ENCODE data around the gene IL36A. TPM values are rescaled to one million over a fixed set of nuclear protein-coding genes. Genes with fewer than 3 reads are reported as not detected.

The IL36A gene
- total RNA-seq, 1 experiment from 2014 or later: not detected

GRCh38 chr2:113054066-113054465, 48.8 kb downstream of the IL36A start:
- H3K27me3 ChIP-seq (ENCODE audit: control insufficient read depth, insufficient read depth, low read length): no peaks in the 10 kb centered on the region
- CTCF ChIA-PET: no interaction called here
- intact Hi-C loops (cut with micrococcal nuclease; ENCODE audit: unreplicated experiment): no loop called here
- TF ChIP-seq, protein P1, sequence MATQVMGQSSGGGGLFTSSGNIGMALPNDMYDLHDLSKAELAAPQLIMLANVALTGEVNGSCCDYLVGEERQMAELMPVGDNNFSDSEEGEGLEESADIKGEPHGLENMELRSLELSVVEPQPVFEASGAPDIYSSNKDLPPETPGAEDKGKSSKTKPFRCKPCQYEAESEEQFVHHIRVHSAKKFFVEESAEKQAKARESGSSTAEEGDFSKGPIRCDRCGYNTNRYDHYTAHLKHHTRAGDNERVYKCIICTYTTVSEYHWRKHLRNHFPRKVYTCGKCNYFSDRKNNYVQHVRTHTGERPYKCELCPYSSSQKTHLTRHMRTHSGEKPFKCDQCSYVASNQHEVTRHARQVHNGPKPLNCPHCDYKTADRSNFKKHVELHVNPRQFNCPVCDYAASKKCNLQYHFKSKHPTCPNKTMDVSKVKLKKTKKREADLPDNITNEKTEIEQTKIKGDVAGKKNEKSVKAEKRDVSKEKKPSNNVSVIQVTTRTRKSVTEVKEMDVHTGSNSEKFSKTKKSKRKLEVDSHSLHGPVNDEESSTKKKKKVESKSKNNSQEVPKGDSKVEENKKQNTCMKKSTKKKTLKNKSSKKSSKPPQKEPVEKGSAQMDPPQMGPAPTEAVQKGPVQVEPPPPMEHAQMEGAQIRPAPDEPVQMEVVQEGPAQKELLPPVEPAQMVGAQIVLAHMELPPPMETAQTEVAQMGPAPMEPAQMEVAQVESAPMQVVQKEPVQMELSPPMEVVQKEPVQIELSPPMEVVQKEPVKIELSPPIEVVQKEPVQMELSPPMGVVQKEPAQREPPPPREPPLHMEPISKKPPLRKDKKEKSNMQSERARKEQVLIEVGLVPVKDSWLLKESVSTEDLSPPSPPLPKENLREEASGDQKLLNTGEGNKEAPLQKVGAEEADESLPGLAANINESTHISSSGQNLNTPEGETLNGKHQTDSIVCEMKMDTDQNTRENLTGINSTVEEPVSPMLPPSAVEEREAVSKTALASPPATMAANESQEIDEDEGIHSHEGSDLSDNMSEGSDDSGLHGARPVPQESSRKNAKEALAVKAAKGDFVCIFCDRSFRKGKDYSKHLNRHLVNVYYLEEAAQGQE (IDR thresholded peaks at IDR 0.05; ENCODE audit: insufficient read depth in 1 of 2, low read depth in 2 of 2, low read length in 1 of 2): no peak
- TF ChIP-seq POLR2AphosphoS5 (IDR thresholded peaks at IDR 0.05; ENCODE audit: low read depth, low read length) (no peak), SIN3A (IDR thresholded peaks at IDR 0.05; ENCODE audit: borderline replicate concordance, insufficient read depth, low read depth, low read length) (no peak), TCF7L2 (IDR thresholded peaks at IDR 0.05; ENCODE audit: low read depth, low read length) (no peak)
- TF ChIP-seq, protein P2, sequence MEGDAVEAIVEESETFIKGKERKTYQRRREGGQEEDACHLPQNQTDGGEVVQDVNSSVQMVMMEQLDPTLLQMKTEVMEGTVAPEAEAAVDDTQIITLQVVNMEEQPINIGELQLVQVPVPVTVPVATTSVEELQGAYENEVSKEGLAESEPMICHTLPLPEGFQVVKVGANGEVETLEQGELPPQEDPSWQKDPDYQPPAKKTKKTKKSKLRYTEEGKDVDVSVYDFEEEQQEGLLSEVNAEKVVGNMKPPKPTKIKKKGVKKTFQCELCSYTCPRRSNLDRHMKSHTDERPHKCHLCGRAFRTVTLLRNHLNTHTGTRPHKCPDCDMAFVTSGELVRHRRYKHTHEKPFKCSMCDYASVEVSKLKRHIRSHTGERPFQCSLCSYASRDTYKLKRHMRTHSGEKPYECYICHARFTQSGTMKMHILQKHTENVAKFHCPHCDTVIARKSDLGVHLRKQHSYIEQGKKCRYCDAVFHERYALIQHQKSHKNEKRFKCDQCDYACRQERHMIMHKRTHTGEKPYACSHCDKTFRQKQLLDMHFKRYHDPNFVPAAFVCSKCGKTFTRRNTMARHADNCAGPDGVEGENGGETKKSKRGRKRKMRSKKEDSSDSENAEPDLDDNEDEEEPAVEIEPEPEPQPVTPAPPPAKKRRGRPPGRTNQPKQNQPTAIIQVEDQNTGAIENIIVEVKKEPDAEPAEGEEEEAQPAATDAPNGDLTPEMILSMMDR (IDR thresholded peaks at IDR 0.05): no peak
- ATAC-seq (no peak), DNase-seq (ENCODE audit: low read depth, low spot score) (no peak)
- H3K9me3 ChIP-seq (ENCODE audit: control insufficient read depth, insufficient read depth, low read depth, low read length): no peaks in the 10 kb centered on the region
- H3K4me3 ChIP-seq (ENCODE audit: low read depth in 2 of 2, low read length in 2 of 2): no peak overlapping the region
- POLR2A ChIA-PET: no interaction called here
- no peaks in the 10 kb centered on the region for H3K36me3 ChIP-seq (ENCODE audit: control insufficient read depth, insufficient read depth, low read length)
- no peak overlapping the region for H3K27ac ChIP-seq (ENCODE audit: low read length)
- in situ Hi-C loops (cut with HindIII; ENCODE audit: low pct_unique_long_range_greater_than_20kb, low sequenced_read_pairs): no loop called here
- no peaks in the 10 kb centered on the region for H3K4me1 ChIP-seq (ENCODE audit: control insufficient read depth, insufficient read depth, low read length)
- no TSS peak for BruUV-seq (replicated peaks)

GRCh38 chr2:113056521-113056920, 51.3 kb downstream of the IL36A start:
- CTCF ChIA-PET: no interaction called here
- no peak for DNase-seq (ENCODE audit: low read depth, low spot score)
- intact Hi-C loops (cut with micrococcal nuclease; ENCODE audit: unreplicated experiment) (no loop called here), in situ Hi-C loops (cut with HindIII; ENCODE audit: low pct_unique_long_range_greater_than_20kb, low sequenced_read_pairs) (no loop called here)
- H3K27ac ChIP-seq (ENCODE audit: low read length): no peak overlapping the region
- H3K9me3 ChIP-seq (ENCODE audit: control insufficient read depth, insufficient read depth, low read depth, low read length): no peaks in the 10 kb centered on the region
- H3K27me3 ChIP-seq (ENCODE audit: control insufficient read depth, insufficient read depth, low read length): no peaks in the 10 kb centered on the region
- POLR2A ChIA-PET: no interaction called here
- no peaks in the 10 kb centered on the region for H3K4me1 ChIP-seq (ENCODE audit: control insufficient read depth, insufficient read depth, low read length)
- no TSS peak for BruUV-seq (replicated peaks)
- H3K36me3 ChIP-seq (ENCODE audit: control insufficient read depth, insufficient read depth, low read length): no peaks in the 10 kb centered on the region
- ATAC-seq: no peak
- no peak overlapping the region for H3K4me3 ChIP-seq (ENCODE audit: low read depth in 2 of 2, low read length in 2 of 2)
- TF ChIP-seq, protein P2 (IDR thresholded peaks at IDR 0.05): no peak
- TF ChIP-seq POLR2AphosphoS5 (IDR thresholded peaks at IDR 0.05; ENCODE audit: low read depth, low read length) (no peak), TCF7L2 (IDR thresholded peaks at IDR 0.05; ENCODE audit: low read depth, low read length) (no peak), SIN3A (IDR thresholded peaks at IDR 0.05; ENCODE audit: borderline replicate concordance, insufficient read depth, low read depth, low read length) (no peak)
- TF ChIP-seq, protein P1 (IDR thresholded peaks at IDR 0.05; ENCODE audit: insufficient read depth in 1 of 2, low read depth in 2 of 2, low read length in 1 of 2): no peak

Measured in Panc1 (cell line).